Astrocyte of the spinal cord (primary cell): Measurements from ENCODE around the gene NECAB2.

Experiments
- DNase-seq: peaks from one replicate; pipeline ENCODE4 v3.0.0; 2011; ENCODE audit warnings: low read depth, low spot score
- H3K4me3 ChIP-seq: 2 replicates; pipeline ENCODE4 v1.5.1; 2011; ENCODE audit warnings: low read depth, mild to moderate bottlenecking, low read length, moderate library complexity
- in situ Hi-C: cut with HindIII; loops from 2 replicates; pipeline ENCODE4 v1.10.0; 2017; ENCODE audit warnings: low sequenced_read_pairs
- TF ChIP-seq, protein P1 (sequence below): IDR thresholded peaks from 2 replicates; pipeline ENCODE4 v1.5.1; 2012; ENCODE audit warnings: low read depth, mild to moderate bottlenecking, low read length, inconsistent platforms

Gene NECAB2

GRCh38 chr16:84003038-84003437 lies 35.0 kb downstream of the NECAB2 start:
- TF ChIP-seq, protein P1, sequence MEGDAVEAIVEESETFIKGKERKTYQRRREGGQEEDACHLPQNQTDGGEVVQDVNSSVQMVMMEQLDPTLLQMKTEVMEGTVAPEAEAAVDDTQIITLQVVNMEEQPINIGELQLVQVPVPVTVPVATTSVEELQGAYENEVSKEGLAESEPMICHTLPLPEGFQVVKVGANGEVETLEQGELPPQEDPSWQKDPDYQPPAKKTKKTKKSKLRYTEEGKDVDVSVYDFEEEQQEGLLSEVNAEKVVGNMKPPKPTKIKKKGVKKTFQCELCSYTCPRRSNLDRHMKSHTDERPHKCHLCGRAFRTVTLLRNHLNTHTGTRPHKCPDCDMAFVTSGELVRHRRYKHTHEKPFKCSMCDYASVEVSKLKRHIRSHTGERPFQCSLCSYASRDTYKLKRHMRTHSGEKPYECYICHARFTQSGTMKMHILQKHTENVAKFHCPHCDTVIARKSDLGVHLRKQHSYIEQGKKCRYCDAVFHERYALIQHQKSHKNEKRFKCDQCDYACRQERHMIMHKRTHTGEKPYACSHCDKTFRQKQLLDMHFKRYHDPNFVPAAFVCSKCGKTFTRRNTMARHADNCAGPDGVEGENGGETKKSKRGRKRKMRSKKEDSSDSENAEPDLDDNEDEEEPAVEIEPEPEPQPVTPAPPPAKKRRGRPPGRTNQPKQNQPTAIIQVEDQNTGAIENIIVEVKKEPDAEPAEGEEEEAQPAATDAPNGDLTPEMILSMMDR = no peak
- no peak overlapping the region for H3K4me3 ChIP-seq
- DNase-seq = no peak
- in situ Hi-C loops = no loop called here

DNA sequence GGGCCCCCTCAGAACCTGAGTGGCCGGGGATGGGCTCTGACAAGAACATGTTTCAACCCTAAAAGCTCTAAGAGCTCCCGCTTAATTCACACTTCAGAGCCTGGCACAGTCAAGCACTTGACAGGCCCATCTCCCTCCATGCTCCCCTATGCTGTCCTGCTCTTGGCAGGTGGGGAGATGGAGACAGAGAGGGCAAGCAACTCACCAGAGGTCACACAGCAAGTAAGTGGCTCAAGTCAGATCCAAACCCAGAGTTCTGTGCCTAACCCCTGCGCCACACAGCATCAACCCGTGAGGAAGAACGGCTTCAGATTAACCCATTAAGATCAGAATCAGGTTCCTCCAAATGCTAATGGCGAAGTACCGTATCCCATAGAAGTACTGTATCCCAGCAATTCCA lies 36.4 kb downstream of the NECAB2 start:
- in situ Hi-C loops = no loop called here
- TF ChIP-seq, protein P1 = no peak
- DNase-seq = no peak
- H3K4me3 ChIP-seq = no peak overlapping the region

- in situ Hi-C loops = no loop called here
- TF ChIP-seq, protein P1 = no peak
- no peak for DNase-seq
These were observed 37.3 kb downstream of the NECAB2 start for GRCh38 chr16:84005391-84005790.

GRCh38 chr16:84007520-84007919 lies 39.5 kb downstream of the NECAB2 start:
- no peak for DNase-seq
- in situ Hi-C loops = no loop called here
- TF ChIP-seq, protein P1 = no peak
- no peak overlapping the region for H3K4me3 ChIP-seq

More at GRCh38 chr16:84005391-84005790, 37.3 kb downstream of the NECAB2 start:
- no peak overlapping the region for H3K4me3 ChIP-seq

DNA sequence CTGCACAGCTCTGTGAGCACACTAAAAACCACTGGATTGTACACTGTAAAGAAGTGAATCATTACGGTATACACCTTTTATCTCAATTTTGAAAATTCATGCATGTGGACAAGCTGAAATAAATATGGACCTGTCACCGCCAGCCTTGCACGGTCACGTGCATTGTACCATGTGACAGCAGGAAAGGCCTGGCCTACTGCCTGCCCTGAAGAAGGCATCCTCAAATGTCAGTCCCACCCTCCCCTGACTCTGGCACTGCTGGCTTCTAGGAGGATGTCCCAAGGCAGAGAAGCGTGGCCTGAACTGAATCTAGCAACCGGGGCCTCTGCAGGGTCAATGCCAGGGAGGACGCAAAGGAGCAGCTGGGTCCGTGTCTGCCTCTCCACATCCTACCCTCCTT lies 39.9 kb downstream of the NECAB2 start:
- in situ Hi-C loops = no loop called here
- TF ChIP-seq, protein P1 = no peak
- no peak overlapping the region for H3K4me3 ChIP-seq
- DNase-seq = no peak

- in situ Hi-C loops = no loop called here
- no peak for DNase-seq
- TF ChIP-seq, protein P1 = no peak
- H3K4me3 ChIP-seq = no peak overlapping the region
These were observed 41.2 kb downstream of the NECAB2 start for GRCh38 chr16:84009282-84009681.
